Sigmoid colon (tissue), 7 donors: ENCODE measurements around the gene CPA3. TPM values are rescaled to one million over a fixed set of nuclear protein-coding genes. Genes with fewer than 3 reads are reported as not detected.

Experiments
- DNase-seq: peaks from one replicate; pipeline ENCODE4 v3.0.0-alpha.2; 2019
- H3K27ac ChIP-seq, 4 donors: fragments of 200-600 bp; sonication (generic); one replicate each; pipeline ENCODE4 v1.5.1; 2016 to 2019; ENCODE audit warnings: mild to moderate bottlenecking in 1 of 4
- H3K27me3 ChIP-seq, 3 donors: fragments of 200-600 bp; sonication (generic); one replicate each; pipeline ENCODE4 v1.5.1; 2019; ENCODE audit warnings: mild to moderate bottlenecking in 1 of 3
- H3K36me3 ChIP-seq, 4 donors: fragments of 200-600 bp; sonication (generic); one replicate each; pipeline ENCODE4 v1.5.1; 2016 to 2019
- H3K4me1 ChIP-seq, 4 donors: fragments of 200-600 bp; sonication (generic); one replicate each; pipeline ENCODE4 v1.5.1; 2017 to 2019
- H3K4me3 ChIP-seq, 4 donors: fragments of 200-600 bp; sonication (generic); one replicate each; pipeline ENCODE4 v1.5.1; 2017 to 2019; ENCODE audit warnings: mild to moderate bottlenecking in 2 of 4, moderate library complexity in 1 of 4
- H3K9me3 ChIP-seq, 4 donors: fragments of 200-600 bp in 3 of 4; sonication (generic) in 3 of 4; one replicate each; pipeline versions ENCODE4 v1.5.1 to v1.6.1; 2013 to 2019
- EP300 ChIP-seq, 4 donors: sonication (generic); formaldehyde crosslinking; IDR thresholded peaks; one replicate each; pipeline ENCODE4 v1.6.1; 2017; ENCODE audit warnings: antibody characterized with exemption in 4 of 4
- POLR2A ChIP-seq, 2 donors: fragments of 450-650 bp; IDR thresholded peaks; one replicate each; pipeline ENCODE4 v1.6.1; 2016; ENCODE audit warnings: antibody characterized with exemption in 2 of 2, mild to moderate bottlenecking in 2 of 2, moderate library complexity in 2 of 2
- POLR2AphosphoS5 ChIP-seq, 4 donors: sonication (generic); formaldehyde crosslinking; IDR thresholded peaks; one replicate each; pipeline ENCODE4 v1.6.1; 2017; ENCODE audit warnings: antibody characterized with exemption in 4 of 4
- WGBS, 2 donors: extraction: QIAGEN DNeasy Blood & Tissue Kit; methylation state at CpG; one replicate each; pipeline ENCODE4 v1.1.7; 2013; 5-methylcytosine and 5-hydroxymethylcytosine counted together
- intact Hi-C: fragments of 100-400 bp; cut with DNase I; formaldehyde crosslinking; loops from one replicate; pipeline ENCODE4 v1.15.1; 2023
- polyA plus RNA-seq, 3 donors: library from polyadenylated mRNA; stranded (reverse); fragments of 200-250 nt; gene quantifications; one replicate each; pipeline ENCODE4 v1.2.3, GENCODE V29; 2013
- total RNA-seq, 4 donors: library from RNA; depleted of rRNA; stranded (reverse); fragments of >200 nt; gene quantifications; one replicate each; pipeline ENCODE4 v1.1.0, GENCODE V29; 2016
- TF ChIP-seq, protein P1 (sequence below), 4 experiments: fragments of 450-650 bp in 3 of 4; fragments of 200-600 bp in 1 of 4; IDR thresholded peaks; one replicate each; pipeline ENCODE4 v1.5.1; 2016 to 2019; ENCODE audit warnings: antibody characterized with exemption in 4 of 4, mild to moderate bottlenecking in 3 of 4, moderate library complexity in 2 of 4
- donor health status: healthy with polysubstance abuse.
- donor health status: Bipolar disorder and iron deficiency.
- donor health status: healthy.

CPA3 gene
- total and polyA plus RNA-seq, 7 donors: 1.1 to 15.7 (median 3.0) TPM

- Histone ChIP-seq H3K27me3 (no peaks in the 10 kb centered on the region), H3K4me3 (no peak overlapping the region), H3K4me1 (no peaks in the 10 kb centered on the region), H3K36me3 (no peaks in the 10 kb centered on the region), H3K27ac (no peak overlapping the region), H3K9me3 (no peaks in the 10 kb centered on the region)
- intact Hi-C loops: no loop called here
- 86 to 91% methylated on average over 3 of the region's 3 CpGs for WGBS, 2 donors
- TF ChIP-seq, protein P1, sequence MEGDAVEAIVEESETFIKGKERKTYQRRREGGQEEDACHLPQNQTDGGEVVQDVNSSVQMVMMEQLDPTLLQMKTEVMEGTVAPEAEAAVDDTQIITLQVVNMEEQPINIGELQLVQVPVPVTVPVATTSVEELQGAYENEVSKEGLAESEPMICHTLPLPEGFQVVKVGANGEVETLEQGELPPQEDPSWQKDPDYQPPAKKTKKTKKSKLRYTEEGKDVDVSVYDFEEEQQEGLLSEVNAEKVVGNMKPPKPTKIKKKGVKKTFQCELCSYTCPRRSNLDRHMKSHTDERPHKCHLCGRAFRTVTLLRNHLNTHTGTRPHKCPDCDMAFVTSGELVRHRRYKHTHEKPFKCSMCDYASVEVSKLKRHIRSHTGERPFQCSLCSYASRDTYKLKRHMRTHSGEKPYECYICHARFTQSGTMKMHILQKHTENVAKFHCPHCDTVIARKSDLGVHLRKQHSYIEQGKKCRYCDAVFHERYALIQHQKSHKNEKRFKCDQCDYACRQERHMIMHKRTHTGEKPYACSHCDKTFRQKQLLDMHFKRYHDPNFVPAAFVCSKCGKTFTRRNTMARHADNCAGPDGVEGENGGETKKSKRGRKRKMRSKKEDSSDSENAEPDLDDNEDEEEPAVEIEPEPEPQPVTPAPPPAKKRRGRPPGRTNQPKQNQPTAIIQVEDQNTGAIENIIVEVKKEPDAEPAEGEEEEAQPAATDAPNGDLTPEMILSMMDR (IDR thresholded peaks at IDR 0.05): no peak
- TF ChIP-seq POLR2AphosphoS5 (IDR thresholded peaks at IDR 0.05): peak in 2 of 4 donors; percentile 13 to 19
- no peak for TF ChIP-seq POLR2A (IDR thresholded peaks at IDR 0.05)
- peak; percentile 59 for DNase-seq
Measured at GRCh38 chr3:148856384-148856783, 8.7 kb upstream of the CPA3 start.

- Histone ChIP-seq H3K27me3 (no peaks in the 10 kb centered on the region), H3K27ac (no peak overlapping the region), H3K9me3 (no peaks in the 10 kb centered on the region), H3K36me3 (no peaks in the 10 kb centered on the region), H3K4me1 (no peaks in the 10 kb centered on the region), H3K4me3 (no peak overlapping the region)
- 86% methylated on average over 4 of the region's 4 CpGs for WGBS, 2 donors
- intact Hi-C loops: no loop called here
- no peak for DNase-seq
- TF ChIP-seq, protein P1 (IDR thresholded peaks at IDR 0.05): no peak
- TF ChIP-seq POLR2A (IDR thresholded peaks at IDR 0.05) (no peak), POLR2AphosphoS5 (IDR thresholded peaks at IDR 0.05) (no peak), EP300 (IDR thresholded peaks at IDR 0.05) (no peak)
Measured at GRCh38 chr3:148857316-148857715, 7.8 kb upstream of the CPA3 start.

DNA sequence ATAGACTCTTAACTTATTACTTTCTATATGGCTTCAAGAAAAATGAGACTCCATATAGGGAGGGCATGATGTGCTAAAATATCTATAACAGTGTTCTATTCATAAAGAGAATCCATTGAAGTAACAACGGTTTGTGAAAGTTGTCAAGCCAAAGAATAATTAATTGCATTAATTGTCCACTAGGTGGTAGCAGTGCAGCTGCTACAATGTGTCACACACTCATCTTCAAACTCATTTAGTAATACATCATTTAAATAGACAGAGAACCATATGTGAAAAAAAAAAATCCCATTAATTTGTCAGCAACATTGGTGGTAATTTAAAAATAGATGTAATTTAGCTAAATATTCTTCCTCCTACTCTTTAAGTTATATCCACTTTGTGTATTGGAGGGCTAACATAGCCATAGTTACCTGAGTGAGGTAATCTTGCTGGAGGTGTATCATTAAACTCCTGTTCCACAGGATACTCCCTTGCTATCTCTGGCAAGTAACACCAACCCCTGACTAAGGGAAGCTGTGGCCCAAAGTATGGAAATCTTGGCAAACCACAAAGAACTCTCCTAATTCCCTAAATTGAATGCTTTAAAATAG is 3.7 kb upstream of the CPA3 start:
- Histone ChIP-seq H3K4me3 (no peak overlapping the region), H3K27ac (no peak overlapping the region), H3K9me3 (no peaks in the 10 kb centered on the region), H3K36me3 (no peaks in the 10 kb centered on the region), H3K4me1 (no peaks in the 10 kb centered on the region), H3K27me3 (no peaks in the 10 kb centered on the region)
- no peak for DNase-seq
- intact Hi-C loops: loop anchor here (2.0 to 5.0 kb wide), 2 partner anchors 81 to 411 kb away; no protein-coding TSS in a partner anchor
- TF ChIP-seq POLR2AphosphoS5 (IDR thresholded peaks at IDR 0.05): no peak
- TF ChIP-seq, protein P1 (IDR thresholded peaks at IDR 0.05): peak; percentile 28 to 79 (median 58)
- no peak for TF ChIP-seq EP300 (IDR thresholded peaks at IDR 0.05)
- no peak for TF ChIP-seq POLR2A (IDR thresholded peaks at IDR 0.05)
- 0 to 9% methylated on average over 1 of the region's 1 CpG for WGBS, 2 donors

DNA sequence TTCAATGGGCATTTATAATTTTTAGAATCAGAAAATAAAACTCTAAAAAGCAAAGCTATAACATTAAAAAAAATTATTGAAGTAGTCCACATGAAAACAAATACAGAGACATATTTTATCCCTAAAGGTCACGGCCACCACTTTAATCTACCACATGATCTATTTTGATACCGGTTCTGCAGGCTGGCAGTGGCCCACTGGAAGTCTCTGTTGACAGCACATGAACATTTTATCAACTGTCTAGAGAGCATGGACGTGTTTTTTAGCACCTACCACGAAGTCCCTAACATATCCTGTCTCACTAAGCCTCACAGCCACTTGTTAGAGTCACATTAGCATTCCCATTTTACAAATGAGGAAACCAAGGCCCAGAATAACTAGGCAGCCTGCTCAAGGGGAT is 1.8 kb upstream of the CPA3 start:
- H3K9me3 ChIP-seq: no peaks in the 10 kb centered on the region
- no peaks in the 10 kb centered on the region for H3K36me3 ChIP-seq
- intact Hi-C loops: loop anchor here (5.0 kb wide), 1 partner anchor 409 kb away; no protein-coding TSS in a partner anchor
- H3K27me3 ChIP-seq: no peaks in the 10 kb centered on the region
- TF ChIP-seq EP300 (IDR thresholded peaks at IDR 0.05) (no peak), POLR2AphosphoS5 (IDR thresholded peaks at IDR 0.05) (no peak), POLR2A (IDR thresholded peaks at IDR 0.05) (no peak)
- TF ChIP-seq, protein P1 (IDR thresholded peaks at IDR 0.05): no peak
- 58 to 63% methylated on average over 4 of the region's 4 CpGs for WGBS, 2 donors
- H3K27ac ChIP-seq: no peak overlapping the region
- H3K4me1 ChIP-seq: no peaks in the 10 kb centered on the region
- no peak overlapping the region for H3K4me3 ChIP-seq
- no peak for DNase-seq

DNA sequence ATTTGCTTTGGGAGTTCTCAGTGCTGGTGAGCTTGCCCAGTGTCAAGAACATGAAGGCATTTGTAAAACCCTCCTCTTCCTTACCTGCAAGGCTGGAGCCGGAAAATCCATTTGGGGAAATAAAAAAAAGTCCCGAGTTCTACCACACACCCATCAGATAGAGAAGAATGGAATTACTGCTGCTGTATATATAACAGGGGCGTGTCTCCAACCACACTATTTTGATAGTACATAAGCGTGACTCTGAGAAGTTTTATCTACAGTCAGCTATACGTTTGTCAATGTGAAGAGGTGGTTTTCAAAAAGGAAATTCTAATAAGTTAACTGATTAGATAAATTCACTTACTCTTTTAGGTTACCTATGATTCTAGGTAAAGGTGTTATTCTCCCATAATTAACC is 1.3 kb upstream of the CPA3 start:
- H3K36me3 ChIP-seq: no peaks in the 10 kb centered on the region
- intact Hi-C loops: loop anchor here (5.0 kb wide), 1 partner anchor 408 kb away; no protein-coding TSS in a partner anchor
- H3K4me1 ChIP-seq: no peaks in the 10 kb centered on the region
- H3K27ac ChIP-seq: no peak overlapping the region
- no peaks in the 10 kb centered on the region for H3K9me3 ChIP-seq
- H3K27me3 ChIP-seq: no peaks in the 10 kb centered on the region
- DNase-seq: no peak
- WGBS, 2 donors: 12 to 61% methylated on average over 5 of the region's 5 CpGs
- TF ChIP-seq POLR2A (IDR thresholded peaks at IDR 0.05) (no peak), POLR2AphosphoS5 (IDR thresholded peaks at IDR 0.05) (no peak), EP300 (IDR thresholded peaks at IDR 0.05) (no peak)
- TF ChIP-seq, protein P1 (IDR thresholded peaks at IDR 0.05): no peak
- no peak overlapping the region for H3K4me3 ChIP-seq
